HG02759 (cell line): Measurements from ENCODE around the gene NABP1.

ENCODE experiments used
- ATAC-seq: cut with Tn5 transposase; IDR thresholded peaks from one replicate; pipeline ENCODE4 v1.9.1; 2021; ENCODE audit warnings: mild to moderate bottlenecking, moderate library complexity; ENCODE audit not compliant: unreplicated experiment

NABP1 gene

GRCh38 chr2:191678437-191679100, 633 bp downstream of the NABP1 start:
- ATAC-seq = peak; percentile 13

DNA sequence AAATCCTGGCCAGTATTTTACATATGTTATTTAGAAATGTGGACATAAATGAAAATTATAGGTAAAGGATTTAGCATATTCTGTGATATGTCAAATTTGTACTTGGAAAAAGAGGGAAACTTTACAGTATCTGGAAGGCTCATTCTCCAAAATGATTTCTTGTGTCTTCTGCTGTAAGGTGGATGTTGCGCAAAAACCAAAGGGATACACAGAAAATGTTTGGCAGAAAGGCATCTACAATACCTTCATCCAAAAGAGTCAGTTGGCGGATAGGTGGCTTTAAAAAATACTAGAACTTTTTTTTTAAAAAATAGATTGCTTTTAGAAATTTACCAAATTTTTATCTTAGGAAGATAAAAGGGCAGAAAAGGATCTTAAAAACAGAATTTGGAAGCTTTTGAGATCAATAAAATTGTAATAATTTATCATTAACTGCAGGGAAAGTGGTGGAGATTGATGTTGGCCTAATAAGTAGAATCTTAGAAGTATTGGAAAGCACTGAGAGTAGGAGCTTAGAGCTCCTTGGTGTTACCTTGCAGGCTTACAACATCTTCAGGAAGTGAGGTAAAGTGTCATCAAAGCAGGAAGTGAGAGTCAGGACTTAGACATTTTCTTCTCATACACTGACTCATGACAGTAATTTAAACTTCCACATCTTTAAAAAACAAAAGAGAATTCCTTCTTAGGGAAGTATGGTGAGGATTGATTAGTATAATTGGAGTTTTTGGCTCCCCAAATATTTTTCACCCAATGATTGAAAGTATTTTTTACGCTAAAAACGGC, 2.1 kb downstream of the NABP1 start:
- peak; percentile 12 for ATAC-seq

- ATAC-seq = no peak
These were observed 2.7 kb downstream of the NABP1 start for GRCh38 chr2:191680639-191681038.

DNA sequence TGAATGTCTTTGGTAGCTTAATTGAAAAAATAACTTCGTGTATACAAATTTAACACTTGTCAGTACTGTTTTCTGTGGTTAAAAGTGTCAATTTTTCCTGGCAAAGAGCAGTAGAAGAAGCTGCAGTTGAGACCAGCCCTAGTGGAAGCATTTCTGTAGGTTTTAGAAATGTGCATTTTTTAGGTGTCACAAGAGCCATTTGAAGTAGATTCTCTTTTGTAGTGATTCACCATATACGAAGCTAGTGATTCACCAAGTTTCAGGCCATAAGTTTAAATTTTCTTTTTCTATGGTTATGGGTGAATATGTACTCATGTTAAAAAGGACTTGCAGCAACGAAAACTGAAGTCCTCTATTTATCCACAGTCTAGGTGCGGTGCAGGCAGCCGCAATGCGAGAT, 4.2 kb downstream of the NABP1 start:
- no peak for ATAC-seq

GRCh38 chr2:191686066-191686465, 8.1 kb downstream of the NABP1 start:
- no peak for ATAC-seq

GRCh38 chr2:191686729-191687128, 8.8 kb downstream of the NABP1 start:
- no peak for ATAC-seq

- no peak for ATAC-seq
These were observed 9.9 kb downstream of the NABP1 start for GRCh38 chr2:191687867-191688266.

- ATAC-seq = no peak
These were observed 11.2 kb downstream of the NABP1 start for GRCh38 chr2:191688934-191689695.

DNA sequence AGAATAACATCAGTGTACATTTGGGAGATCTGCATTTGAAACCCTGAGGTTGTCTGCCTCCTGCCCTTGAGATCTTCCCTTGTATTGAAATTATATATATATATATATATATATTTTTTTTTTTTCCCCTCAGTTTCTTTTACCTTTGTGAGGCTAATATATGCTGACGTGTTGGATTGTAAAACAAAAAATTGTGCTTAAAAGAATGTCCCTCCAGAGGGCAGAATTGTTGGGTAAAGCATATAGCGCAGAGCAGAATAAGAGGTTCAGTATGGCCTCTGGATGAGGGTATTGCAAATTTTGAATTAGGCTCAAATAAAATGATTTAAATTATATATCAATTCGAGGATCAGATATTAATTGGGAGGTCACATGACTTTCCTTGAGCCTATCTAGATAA, 12.4 kb downstream of the NABP1 start:
- no peak for ATAC-seq

- peak; percentile 79 for ATAC-seq
These were observed 13.2 kb downstream of the NABP1 start for GRCh38 chr2:191691016-191691735.

DNA sequence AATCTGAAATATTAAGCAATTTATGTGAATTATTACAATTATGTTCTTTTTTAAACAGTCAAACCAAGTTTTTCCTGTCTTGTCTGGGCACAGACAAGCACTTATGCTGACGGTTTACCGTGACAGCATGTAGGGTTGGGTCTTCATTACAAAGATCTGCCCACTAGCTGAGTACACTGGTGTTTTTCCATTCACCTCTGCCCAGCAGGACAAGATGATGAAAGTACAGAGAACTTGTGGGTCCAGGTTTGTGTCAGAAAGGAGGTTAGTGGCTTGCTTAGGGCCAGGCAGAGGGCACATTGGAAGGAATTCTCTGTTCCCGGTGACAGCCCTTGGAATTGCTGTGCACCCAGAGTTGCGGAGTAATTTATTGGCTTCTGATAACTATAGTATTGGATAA, 14.0 kb downstream of the NABP1 start:
- no peak for ATAC-seq

- ATAC-seq = no peak
These were observed 14.7 kb downstream of the NABP1 start for GRCh38 chr2:191692502-191693115.

- no peak for ATAC-seq
These were observed 15.2 kb downstream of the NABP1 start for GRCh38 chr2:191693166-191693565.

- ATAC-seq = peak; percentile 41
These were observed 15.8 kb downstream of the NABP1 start for GRCh38 chr2:191693778-191694177.

- ATAC-seq = no peak
These were observed 18.1 kb downstream of the NABP1 start for GRCh38 chr2:191696001-191696400.

GRCh38 chr2:191696966-191697365, 19.0 kb downstream of the NABP1 start:
- ATAC-seq = no peak

GRCh38 chr2:191697870-191698269, 19.9 kb downstream of the NABP1 start:
- ATAC-seq = no peak

DNA sequence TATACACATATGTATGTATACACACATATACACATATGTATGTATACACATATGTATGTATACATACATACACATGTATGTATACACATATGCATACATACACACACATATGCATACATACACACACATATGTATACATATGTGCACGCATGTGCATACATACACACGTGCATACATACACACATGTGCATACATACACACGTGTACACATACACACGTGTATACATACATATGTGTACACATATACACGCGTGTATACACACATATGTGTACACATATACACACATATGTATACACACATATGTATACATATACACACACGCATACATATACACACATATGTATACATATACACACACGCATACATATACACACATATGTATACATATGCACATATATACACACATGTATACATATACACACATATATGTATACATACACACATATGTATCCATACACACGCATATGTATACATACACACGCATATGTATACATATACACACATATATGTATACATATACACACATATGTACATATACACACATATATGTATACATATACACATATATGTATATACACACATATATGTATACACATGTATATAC, 21.5 kb downstream of the NABP1 start:
- ATAC-seq = no peak

- ATAC-seq = no peak
These were observed 23.1 kb downstream of the NABP1 start for GRCh38 chr2:191701029-191701428.

GRCh38 chr2:191701696-191702095, 23.8 kb downstream of the NABP1 start:
- no peak for ATAC-seq
